ENCODE measurements around the gene KRT39.

The KRT39 gene

DNA sequence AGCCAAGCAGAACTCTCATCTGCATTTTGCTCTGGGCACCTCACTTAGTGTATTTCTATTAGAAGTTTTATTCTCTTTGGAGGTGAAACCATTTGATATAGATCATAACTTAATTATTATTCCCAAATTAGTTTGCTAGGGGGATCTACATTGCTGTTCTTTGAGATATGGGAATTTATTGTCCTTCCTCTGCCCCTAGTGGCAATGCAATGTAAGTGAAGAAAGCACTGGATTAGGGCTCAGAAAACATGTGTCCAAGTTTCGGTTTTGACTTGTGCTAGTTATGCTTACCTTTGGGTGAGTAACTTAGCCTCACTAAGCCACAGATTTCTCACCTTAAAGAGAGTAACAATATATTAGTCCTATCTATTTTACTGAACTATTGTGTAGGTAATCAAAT, 2.9 kb downstream of the KRT39 start:
- Histone ChIP-seq H3K27me3 (replicated peaks; ENCODE audit: control insufficient read depth, insufficient read depth, low read length) (no peaks in the 10 kb centered on the region), H3K36me3 (ENCODE audit: control insufficient read depth, insufficient read depth, low read length) (no peaks in the 10 kb centered on the region), H3K4me3 (replicated peaks; ENCODE audit: low read depth, low read length) (no peak overlapping the region)
- no peak for DNase-seq (ENCODE audit: extremely low read depth, insufficient read length)
- TF ChIP-seq, protein P1, sequence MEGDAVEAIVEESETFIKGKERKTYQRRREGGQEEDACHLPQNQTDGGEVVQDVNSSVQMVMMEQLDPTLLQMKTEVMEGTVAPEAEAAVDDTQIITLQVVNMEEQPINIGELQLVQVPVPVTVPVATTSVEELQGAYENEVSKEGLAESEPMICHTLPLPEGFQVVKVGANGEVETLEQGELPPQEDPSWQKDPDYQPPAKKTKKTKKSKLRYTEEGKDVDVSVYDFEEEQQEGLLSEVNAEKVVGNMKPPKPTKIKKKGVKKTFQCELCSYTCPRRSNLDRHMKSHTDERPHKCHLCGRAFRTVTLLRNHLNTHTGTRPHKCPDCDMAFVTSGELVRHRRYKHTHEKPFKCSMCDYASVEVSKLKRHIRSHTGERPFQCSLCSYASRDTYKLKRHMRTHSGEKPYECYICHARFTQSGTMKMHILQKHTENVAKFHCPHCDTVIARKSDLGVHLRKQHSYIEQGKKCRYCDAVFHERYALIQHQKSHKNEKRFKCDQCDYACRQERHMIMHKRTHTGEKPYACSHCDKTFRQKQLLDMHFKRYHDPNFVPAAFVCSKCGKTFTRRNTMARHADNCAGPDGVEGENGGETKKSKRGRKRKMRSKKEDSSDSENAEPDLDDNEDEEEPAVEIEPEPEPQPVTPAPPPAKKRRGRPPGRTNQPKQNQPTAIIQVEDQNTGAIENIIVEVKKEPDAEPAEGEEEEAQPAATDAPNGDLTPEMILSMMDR (IDR thresholded peaks at IDR 0.05; ENCODE audit: insufficient read depth, low read length, poor library complexity, severe bottlenecking), result peak; percentile 58

DNA sequence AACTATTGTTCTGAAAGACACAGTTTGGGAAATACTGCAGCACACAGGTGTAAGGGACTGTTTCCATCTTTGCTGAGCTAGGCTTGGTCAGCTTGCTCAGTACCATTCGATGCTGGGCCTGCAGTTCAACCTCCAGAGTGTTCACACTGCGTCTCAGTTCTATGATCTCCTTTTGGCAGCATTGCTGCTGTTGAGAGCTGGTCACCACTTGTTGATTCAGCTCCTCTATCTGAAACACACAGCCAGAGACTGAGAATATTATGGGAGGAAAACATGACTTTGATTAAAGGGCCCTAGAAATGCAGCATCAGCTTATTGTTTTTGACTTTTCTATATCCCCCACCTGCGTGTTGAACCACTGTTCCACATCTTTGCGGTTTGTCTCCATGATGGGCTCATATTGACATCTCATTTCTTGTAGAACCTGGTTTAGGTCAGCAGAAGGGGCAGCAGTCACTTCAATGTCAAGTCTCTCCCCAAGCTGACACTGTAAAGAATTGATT, 4.6 kb downstream of the KRT39 start:
- H3K36me3 ChIP-seq (ENCODE audit: control insufficient read depth, insufficient read depth, low read length), result no peaks in the 10 kb centered on the region
- no peak overlapping the region for H3K4me3 ChIP-seq (replicated peaks; ENCODE audit: low read depth, low read length)
- DNase-seq (ENCODE audit: extremely low read depth, insufficient read length), result no peak
- TF ChIP-seq, protein P1 (IDR thresholded peaks at IDR 0.05; ENCODE audit: insufficient read depth, low read length, poor library complexity, severe bottlenecking), result no peak
- no peaks in the 10 kb centered on the region for H3K27me3 ChIP-seq (replicated peaks; ENCODE audit: control insufficient read depth, insufficient read depth, low read length)

DNA sequence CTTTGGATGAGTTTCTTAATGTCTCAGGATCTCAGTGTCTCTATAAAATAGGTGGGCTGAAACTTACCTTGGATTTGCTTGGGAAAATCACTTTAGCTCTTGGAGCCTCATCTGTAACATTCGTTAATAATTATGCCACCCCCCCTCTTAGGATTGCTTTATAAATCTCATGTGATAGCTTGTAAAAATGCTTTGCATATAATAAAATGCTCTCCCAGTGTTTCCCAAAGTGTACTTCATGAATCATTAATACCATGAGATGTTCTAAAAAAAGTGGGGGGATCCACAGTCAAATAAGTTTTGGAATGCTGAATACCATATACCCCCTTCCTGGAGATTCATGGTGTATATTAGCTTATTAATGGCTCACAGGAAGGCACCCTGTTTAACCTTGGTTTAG, 5.2 kb downstream of the KRT39 start:
- TF ChIP-seq, protein P1 (IDR thresholded peaks at IDR 0.05; ENCODE audit: insufficient read depth, low read length, poor library complexity, severe bottlenecking), result no peak
- H3K4me3 ChIP-seq (replicated peaks; ENCODE audit: low read depth, low read length), result no peak overlapping the region
- no peaks in the 10 kb centered on the region for H3K36me3 ChIP-seq (ENCODE audit: control insufficient read depth, insufficient read depth, low read length)
- DNase-seq (ENCODE audit: extremely low read depth, insufficient read length), result no peak
- no peaks in the 10 kb centered on the region for H3K27me3 ChIP-seq (replicated peaks; ENCODE audit: control insufficient read depth, insufficient read depth, low read length)

DNA sequence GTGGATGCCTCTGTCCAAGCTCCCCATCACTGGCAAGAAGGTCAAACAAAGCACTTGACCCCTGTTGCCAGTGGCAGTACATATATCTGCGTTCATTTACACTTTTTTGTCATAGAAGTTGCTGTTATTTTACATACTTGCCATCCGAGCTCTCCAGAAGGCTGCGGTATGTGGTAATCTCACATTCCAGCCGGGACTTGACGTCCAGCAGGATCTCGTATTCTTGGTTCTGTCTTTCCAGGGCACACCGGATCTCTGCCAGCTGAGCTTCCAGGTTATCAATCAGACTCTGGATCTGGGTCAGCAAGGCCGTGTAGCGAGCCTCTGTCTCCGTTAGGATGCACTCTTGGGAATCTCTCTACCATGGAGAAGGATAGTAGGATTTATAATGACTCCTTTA, 6.6 kb downstream of the KRT39 start:
- DNase-seq (ENCODE audit: extremely low read depth, insufficient read length), result no peak
- Histone ChIP-seq H3K4me3 (replicated peaks; ENCODE audit: low read depth, low read length) (no peak overlapping the region), H3K36me3 (ENCODE audit: control insufficient read depth, insufficient read depth, low read length) (no peaks in the 10 kb centered on the region), H3K27me3 (replicated peaks; ENCODE audit: control insufficient read depth, insufficient read depth, low read length) (no peaks in the 10 kb centered on the region)
- TF ChIP-seq, protein P1 (IDR thresholded peaks at IDR 0.05; ENCODE audit: insufficient read depth, low read length, poor library complexity, severe bottlenecking), result no peak

DNA sequence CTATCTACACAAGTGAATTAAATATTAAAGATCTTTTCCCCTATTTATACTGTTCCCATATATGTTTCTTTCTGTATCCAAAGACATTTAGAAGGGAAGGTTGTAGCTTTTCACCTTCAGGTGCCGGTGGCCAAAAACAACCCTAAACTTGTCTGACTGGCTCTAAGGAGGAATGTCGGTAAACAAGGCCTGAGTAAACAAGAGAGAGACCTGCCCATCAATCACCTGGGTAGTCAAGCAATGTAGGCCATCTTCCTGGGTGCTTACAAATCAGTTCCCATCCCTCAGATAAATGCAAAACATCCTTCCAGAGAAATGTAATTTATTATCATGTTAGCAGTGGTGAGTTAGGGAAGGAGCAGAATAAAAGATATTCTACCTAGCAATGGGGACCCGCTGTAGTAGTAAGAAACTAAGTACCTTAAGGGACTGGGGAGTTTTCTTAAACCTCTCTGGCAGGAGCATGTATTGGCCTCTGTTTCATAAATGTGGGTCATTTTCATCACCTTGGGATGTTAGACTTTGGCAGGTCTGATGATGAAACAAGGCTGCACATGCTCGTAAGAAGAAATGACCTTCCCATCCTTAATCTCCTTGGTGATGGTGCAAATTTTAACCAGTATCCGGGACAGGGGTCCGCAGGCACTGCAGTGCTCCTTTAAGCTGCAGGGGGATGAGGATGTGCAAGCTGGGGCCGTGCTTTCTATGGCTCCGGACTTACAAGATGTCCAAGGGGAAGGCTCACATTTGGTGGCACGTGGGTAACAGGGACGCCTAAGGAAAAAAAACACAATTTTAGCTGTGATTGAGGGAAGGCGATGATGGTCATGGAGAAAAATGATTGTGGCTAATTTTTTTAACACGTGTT, 8.4 kb downstream of the KRT39 start:
- H3K27me3 ChIP-seq (replicated peaks; ENCODE audit: control insufficient read depth, insufficient read depth, low read length), result no peaks in the 10 kb centered on the region
- H3K4me3 ChIP-seq (replicated peaks; ENCODE audit: low read depth, low read length), result no peak overlapping the region
- H3K36me3 ChIP-seq (ENCODE audit: control insufficient read depth, insufficient read depth, low read length), result no peaks in the 10 kb centered on the region
- TF ChIP-seq, protein P1 (IDR thresholded peaks at IDR 0.05; ENCODE audit: insufficient read depth, low read length, poor library complexity, severe bottlenecking), result no peak
- no peak for DNase-seq (ENCODE audit: extremely low read depth, insufficient read length)

Measured in GM06990 (cell line).